Urinary bladder (tissue), 4 donors: ENCODE data around the gene KIF16B. TPM values are rescaled to one million over a fixed set of nuclear protein-coding genes. Genes with fewer than 3 reads are reported as not detected.
A peak's percentile ranks its signal among the peaks of the same experiment; 100 is the strongest.
"Not testable (repeated sequence)": the region's sequence is repeated elsewhere in the genome, so short reads cannot be mapped to it uniquely, and the experiment has no call there.

Source experiments
- DNase-seq: peaks from one replicate; pipeline ENCODE4 v3.0.0-alpha.2; 2015; ENCODE audit errors: extremely low spot score
- H3K27ac ChIP-seq: one replicate; pipeline ENCODE4 v1.5.1; 2013; ENCODE audit warnings: low read depth, mild to moderate bottlenecking, moderate library complexity
- H3K36me3 ChIP-seq: one replicate; pipeline ENCODE4 v1.6.1; 2013; ENCODE audit warnings: mild to moderate bottlenecking, moderate library complexity; ENCODE audit not compliant: insufficient read depth
- H3K4me1 ChIP-seq: one replicate; pipeline ENCODE4 v1.6.1; 2013; ENCODE audit warnings: mild to moderate bottlenecking, moderate library complexity; ENCODE audit not compliant: insufficient read depth
- H3K4me3 ChIP-seq: one replicate; pipeline ENCODE4 v1.5.1; 2013; ENCODE audit warnings: low read depth, low read length
- WGBS: extraction: QIAGEN DNeasy Blood & Tissue Kit; methylation state at CpG from one replicate; pipeline ENCODE4 v1.1.7; 2013; 5-methylcytosine and 5-hydroxymethylcytosine counted together
- polyA plus RNA-seq: library from polyadenylated mRNA; stranded (reverse); fragments of 200-250 nt; gene quantifications from one replicate; pipeline ENCODE4 v1.2.3, GENCODE V29; 2013
- total RNA-seq: library from RNA; depleted of rRNA; stranded (reverse); fragments of >200 nt; gene quantifications from one replicate; pipeline ENCODE4 v1.2.3, GENCODE V29; 2014
- donor health status: healthy with polysubstance abuse.
- donor health status: healthy.

The KIF16B gene
- total and polyA plus RNA-seq, 2 donors: 9.8 to 23.6 TPM

DNA sequence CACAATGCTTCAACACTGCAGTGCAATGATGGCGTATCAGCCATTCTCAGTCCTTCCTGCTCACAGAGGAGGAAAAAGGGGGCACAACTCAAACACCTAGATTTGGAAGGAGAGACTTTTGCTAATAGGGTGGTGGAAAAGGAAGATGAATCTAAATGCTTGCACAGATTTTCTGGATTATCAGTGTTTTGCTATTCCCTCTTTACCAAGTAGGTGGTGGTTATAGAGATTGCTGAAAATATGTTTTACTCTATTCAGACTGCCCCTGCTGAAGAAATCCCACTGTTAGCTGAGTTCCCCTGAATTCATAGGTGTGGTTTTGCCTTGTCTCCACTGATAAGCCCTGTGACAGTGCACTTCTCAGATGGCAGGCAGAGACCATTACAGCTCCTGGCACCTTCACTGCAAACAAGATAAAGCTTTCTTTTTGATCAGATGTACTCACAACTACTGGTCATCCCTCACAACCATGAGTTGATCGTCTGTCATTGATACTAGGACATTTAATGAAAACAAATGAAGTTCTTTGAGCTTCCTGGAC lies 311.4 kb downstream of the KIF16B start:
- 64% methylated on average over 2 of the region's 2 CpGs for whole genome bisulfite sequencing
- DNase-seq: no peak
- Histone ChIP-seq H3K36me3 (no peaks in the 10 kb centered on the region), H3K4me1 (no peaks in the 10 kb centered on the region), H3K27ac (no peak overlapping the region), H3K4me3 (no peak overlapping the region)

DNA sequence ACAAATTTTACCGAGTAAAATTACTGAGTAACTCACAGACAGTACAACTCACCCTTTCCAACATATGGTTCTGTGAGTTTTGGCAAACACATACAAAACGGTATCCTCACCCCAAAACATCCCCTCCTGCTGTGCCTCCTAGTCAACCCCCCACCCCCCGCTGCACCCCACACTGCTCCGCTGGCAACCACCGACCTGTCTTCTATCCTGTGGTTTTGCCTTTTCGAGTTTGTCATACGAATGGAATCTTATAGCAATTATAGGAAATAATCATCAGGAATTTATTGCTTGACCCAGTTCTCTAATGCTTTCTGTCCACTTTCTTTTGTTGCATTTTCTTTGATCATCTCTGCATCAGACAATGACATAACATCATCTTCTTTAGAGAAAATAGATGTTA lies 312.3 kb downstream of the KIF16B start:
- DNase-seq: no peak
- Histone ChIP-seq H3K27ac (no peak overlapping the region), H3K4me3 (no peak overlapping the region), H3K4me1 (no peaks in the 10 kb centered on the region), H3K36me3 (no peaks in the 10 kb centered on the region)
- 75% methylated on average over 7 of the region's 7 CpGs for WGBS

DNA sequence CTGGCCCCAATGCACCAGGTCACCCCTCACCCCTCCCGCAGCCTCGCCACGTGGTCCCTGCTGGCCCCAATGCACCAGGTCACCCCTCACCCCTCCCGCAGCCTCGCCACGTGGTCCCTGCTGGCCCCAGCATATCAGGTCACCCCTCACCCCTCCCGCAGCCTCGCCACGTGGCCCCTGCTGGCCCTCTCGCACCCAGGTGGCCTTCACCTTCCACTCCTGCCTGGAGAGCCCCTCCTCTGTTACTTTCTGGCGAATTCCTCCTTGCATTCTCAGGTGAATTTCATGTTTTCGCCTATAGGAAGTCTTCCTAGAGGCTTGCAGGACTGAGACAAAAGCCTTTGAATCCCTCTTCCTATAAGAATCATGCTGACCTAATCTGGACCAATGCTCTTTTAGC lies 313.1 kb downstream of the KIF16B start:
- H3K36me3 ChIP-seq, H3K4me3 ChIP-seq, DNase-seq, H3K4me1 ChIP-seq, H3K27ac ChIP-seq: not testable (repeated sequence)
- WGBS: 81% methylated on average over 8 of the region's 12 CpGs

DNA sequence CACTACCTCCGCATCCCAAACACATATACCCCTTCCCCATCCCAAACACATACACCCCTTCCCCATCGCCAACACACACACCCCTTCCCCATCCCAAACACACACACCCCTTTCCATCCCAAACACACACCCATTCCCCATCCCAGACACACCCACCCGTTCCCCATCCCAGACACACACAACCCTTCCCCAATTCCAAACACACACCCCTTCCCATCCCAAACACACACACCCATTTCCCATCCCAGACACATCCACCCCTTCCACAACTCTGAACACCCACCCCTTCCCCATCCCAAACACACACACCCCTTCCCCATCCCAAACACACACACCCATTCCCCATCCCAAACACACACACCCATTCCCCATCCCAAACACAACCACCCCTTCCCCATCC lies 314.5 kb downstream of the KIF16B start:
- no peak overlapping the region for H3K27ac ChIP-seq
- H3K4me3 ChIP-seq: no peak overlapping the region
- H3K36me3 ChIP-seq: no peaks in the 10 kb centered on the region
- WGBS: 99% methylated on average over 3 of the region's 3 CpGs
- no peaks in the 10 kb centered on the region for H3K4me1 ChIP-seq
- DNase-seq: no peak

DNA sequence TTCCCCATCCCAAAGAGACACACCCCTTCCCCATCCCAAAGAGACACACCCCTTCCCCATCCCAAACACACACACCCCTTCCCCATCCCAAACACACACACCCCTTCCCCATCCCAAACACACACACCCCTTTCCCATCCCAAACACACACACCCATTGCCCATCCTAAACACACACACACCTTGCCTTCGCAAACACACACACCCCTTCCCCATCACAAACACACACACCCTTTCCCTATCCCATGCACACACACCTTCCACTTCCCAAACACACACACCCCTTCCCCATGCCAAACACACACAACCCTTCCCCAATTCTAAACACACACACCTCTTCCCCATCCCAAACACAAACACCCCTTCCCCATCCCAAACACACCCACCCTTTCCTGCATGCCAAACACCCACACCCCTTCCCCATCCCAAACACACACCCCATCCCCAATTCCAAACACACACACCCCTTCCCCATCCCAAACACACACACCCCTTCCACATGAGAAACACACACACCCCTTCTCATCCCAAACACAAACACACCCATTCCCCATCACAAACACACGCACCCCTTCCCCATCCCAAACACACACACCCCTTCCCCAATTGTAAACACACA lies 315.3 kb downstream of the KIF16B start:
- H3K4me1 ChIP-seq: no peaks in the 10 kb centered on the region
- whole genome bisulfite sequencing: 96% methylated on average over 2 of the region's 2 CpGs
- no peak overlapping the region for H3K27ac ChIP-seq
- DNase-seq: no peak
- H3K36me3 ChIP-seq: no peaks in the 10 kb centered on the region
- no peak overlapping the region for H3K4me3 ChIP-seq

DNA sequence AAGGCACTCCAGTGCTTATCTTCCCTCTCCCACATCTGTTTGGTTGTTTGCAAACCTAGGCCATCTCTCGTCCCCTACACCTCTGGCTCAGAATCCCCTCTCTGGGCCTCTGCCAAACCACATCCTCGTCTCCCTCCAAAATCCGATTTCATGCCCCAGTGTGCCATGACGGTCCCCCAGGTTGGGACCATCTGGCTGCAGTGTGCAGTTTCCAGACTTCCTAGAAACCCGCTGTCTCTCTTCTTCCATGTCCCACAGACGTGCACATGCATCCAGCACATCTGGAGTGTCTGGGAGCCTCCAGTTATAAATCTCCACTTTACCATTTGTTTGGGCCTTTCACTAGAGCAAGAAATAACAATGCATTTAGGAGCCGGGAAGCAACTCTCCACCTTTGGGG lies 316.2 kb downstream of the KIF16B start:
- Histone ChIP-seq H3K4me3 (no peak overlapping the region), H3K36me3 (no peaks in the 10 kb centered on the region), H3K4me1 (no peaks in the 10 kb centered on the region), H3K27ac (no peak overlapping the region)
- no peak for DNase-seq
- 88% methylated on average over 7 of the region's 7 CpGs for WGBS

DNA sequence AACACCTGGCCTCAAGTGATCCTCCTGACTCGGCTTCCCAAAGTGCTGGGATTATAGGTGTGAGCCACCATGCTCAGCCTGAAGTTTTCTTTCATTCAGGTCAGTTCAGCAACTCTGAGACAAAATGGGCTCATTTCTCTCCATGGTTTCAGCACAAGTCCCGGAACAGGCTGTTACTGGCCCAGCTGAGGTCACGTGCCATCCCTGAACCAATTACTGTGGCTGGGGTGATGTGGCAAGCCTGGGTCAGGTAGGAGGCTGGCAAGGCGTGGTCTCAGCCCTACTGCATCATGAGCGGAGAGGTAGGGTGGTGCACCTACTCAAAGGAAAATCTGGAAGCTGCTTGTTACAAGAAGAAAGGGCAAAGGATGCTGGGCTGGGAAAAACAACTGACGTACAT lies 326.4 kb downstream of the KIF16B start:
- no peak for DNase-seq
- H3K4me1 ChIP-seq: no peaks in the 10 kb centered on the region
- H3K36me3 ChIP-seq: no peaks in the 10 kb centered on the region
- 93% methylated on average over 6 of the region's 6 CpGs for WGBS
- no peak overlapping the region for H3K4me3 ChIP-seq
- H3K27ac ChIP-seq: no peak overlapping the region

DNA sequence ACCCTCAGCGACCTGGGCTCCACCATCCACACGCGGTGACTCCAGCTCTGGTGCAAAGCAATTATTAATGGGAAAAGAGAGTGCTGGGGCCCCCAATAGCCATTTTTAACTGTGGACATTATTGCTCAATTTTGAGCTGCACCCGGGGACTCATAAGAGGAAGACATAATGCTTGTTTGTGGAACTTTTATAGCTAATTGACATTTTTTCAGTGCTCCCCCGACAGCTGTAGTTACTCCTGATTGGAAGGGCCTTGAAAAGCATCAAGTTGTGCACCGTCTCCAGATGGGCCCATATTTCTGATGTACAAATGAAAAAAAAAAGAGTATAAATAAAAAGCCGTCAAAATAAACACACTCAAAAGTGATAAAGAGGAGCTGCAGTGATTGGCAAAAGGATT lies 327.0 kb downstream of the KIF16B start:
- 78% methylated on average over 7 of the region's 7 CpGs for WGBS
- no peaks in the 10 kb centered on the region for H3K36me3 ChIP-seq
- no peak for DNase-seq
- H3K4me3 ChIP-seq: no peak overlapping the region
- H3K4me1 ChIP-seq: no peaks in the 10 kb centered on the region
- H3K27ac ChIP-seq: no peak overlapping the region

DNA sequence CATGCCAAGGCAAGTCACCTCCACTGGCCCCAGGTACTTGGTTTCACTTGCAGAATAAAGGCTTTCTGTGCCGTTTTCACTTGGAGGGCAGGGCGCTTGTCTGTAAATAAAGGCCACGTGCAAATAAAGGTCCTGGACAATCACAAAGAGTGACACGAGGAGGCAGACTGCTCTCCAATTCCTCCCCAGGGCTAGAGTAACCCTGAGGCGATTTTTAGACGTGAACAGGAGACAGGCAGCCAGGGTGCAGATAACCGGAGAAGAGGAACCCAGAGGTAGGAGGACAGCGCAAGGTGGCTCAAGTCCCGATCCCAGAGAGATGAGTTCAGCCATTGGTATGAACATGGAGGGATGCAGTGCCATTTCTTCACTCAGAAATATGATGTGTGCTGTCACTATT lies 327.4 kb downstream of the KIF16B start:
- Histone ChIP-seq H3K27ac (no peak overlapping the region), H3K4me1 (no peaks in the 10 kb centered on the region), H3K36me3 (no peaks in the 10 kb centered on the region), H3K4me3 (no peak overlapping the region)
- no peak for DNase-seq
- WGBS: 78% methylated on average over 9 of the region's 9 CpGs

DNA sequence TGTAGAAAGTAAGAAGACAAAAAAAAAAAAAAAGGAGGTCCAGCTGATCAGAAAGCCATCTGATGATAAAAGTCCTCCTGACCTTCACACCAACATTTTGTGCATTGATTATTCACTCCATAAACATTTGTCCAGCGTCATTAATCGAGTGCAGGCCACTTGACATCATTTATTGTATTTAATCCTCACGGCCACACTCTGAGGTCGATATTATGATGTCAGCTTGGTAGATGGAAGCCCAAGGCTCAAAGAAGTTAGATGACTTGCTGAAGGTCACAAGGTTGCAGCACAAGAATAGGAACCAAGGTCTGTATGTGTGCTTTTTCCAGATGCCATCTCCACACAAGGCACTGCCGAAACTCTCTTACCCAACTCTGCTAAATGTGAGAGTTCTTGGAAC lies 328.4 kb downstream of the KIF16B start:
- WGBS: 94% methylated on average over 5 of the region's 5 CpGs
- no peaks in the 10 kb centered on the region for H3K36me3 ChIP-seq
- H3K4me3 ChIP-seq: no peak overlapping the region
- H3K4me1 ChIP-seq: no peaks in the 10 kb centered on the region
- no peak for DNase-seq
- H3K27ac ChIP-seq: no peak overlapping the region

DNA sequence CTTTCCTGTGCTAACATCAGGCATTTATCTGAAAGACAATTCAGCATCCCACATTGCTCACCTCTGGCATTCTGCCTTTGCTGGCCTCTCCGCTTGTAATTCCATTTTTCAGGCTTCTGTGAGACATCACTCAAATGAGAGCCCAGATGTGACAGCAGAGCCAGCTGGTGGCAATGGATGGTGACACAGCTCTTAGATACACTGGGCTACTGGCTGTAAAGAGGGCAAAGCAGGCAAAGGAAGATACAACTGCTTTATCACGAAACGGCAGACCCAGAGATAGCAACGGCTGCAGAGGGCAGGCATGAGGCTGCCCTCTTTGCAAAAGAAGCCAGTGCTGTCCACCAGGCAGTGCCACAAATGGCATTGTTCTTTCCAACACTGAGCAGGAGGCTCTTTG lies 329.8 kb downstream of the KIF16B start:
- Histone ChIP-seq H3K4me1 (no peaks in the 10 kb centered on the region), H3K36me3 (no peaks in the 10 kb centered on the region), H3K4me3 (no peak overlapping the region), H3K27ac (no peak overlapping the region)
- peak; percentile 14 for DNase-seq
- 79% methylated on average over 4 of the region's 4 CpGs for WGBS

DNA sequence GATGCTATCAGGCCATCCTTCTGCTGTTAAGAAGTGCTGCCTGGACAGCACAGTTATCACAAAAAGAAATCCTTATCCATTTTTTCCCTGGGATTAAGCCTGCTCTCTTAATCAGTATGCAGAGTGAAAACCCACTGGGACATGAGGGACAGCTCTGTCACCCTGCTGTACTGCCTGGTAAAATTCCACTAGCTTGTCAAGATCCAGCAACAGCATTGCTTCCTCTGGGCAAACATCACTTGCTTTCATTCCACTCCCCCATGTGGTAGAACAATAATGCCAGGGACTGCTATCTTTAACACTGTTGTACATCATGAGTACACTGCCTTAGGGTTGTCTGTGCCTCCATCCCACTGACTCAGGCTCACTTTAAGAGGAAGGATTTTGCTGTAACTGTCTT lies 331.3 kb downstream of the KIF16B start:
- DNase-seq: no peak
- H3K27ac ChIP-seq: no peak overlapping the region
- no peaks in the 10 kb centered on the region for H3K4me1 ChIP-seq
- H3K4me3 ChIP-seq: no peak overlapping the region
- H3K36me3 ChIP-seq: no peaks in the 10 kb centered on the region

DNA sequence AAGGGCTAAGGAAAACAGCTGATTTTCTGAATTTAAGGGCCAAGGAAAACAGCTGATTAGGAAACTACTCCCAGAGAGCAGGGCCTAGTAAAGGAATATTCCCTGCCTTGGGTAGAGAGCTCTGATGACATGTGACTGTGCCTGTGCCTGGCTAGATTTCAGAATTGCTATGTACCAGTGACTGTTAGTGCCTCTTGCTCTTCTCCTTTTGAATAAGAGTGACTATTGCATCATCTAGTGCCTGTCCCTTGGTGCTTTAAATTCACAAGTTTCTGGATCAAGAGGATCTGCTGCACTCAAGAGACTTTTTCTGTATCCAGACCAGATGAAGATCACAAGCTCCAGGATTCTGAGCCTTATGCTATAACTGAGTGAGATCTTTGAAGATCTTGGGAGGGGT lies 332.9 kb downstream of the KIF16B start:
- H3K27ac ChIP-seq: no peak overlapping the region
- DNase-seq: no peak
- H3K36me3 ChIP-seq: no peaks in the 10 kb centered on the region
- H3K4me1 ChIP-seq: no peaks in the 10 kb centered on the region
- no peak overlapping the region for H3K4me3 ChIP-seq

DNA sequence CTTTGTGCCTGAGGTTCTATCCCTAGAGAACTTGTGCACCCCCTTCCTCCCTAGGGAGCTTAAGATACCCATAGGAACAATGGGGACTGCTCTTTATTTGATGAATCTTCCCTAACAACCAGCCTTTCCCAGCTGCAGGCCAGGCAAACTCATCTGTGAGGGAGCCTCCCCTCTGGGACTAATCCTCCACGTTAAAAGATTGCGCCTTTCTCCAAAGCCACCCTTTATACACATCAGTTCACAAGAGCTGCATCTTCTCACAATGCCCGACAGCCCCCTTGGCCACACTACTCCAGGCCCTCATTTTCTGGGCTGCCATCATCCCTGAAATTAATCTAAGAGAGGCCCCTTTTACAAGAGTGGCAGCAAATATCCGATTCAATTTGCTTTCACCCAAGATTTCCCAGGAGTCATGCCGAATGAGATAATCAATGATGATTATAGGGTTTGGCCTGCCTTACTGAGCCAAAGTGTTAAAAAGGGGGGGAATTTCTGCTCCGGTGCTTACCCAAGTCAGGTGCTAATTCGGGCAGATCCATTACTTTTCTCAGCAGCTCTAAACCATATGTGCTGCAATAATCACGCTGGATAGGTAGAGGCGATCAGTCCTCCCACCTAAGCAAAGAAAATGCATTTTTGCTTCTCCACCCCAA lies 336.5 kb downstream of the KIF16B start:
- Histone ChIP-seq H3K4me1 (no peaks in the 10 kb centered on the region), H3K4me3 (no peak overlapping the region), H3K36me3 (no peaks in the 10 kb centered on the region), H3K27ac (no peak overlapping the region)
- WGBS: 92% methylated on average over 9 of the region's 9 CpGs
- no peak for DNase-seq
